OCI-LY3 (cell line): ENCODE results near the gene CBR3.
"Not testable (repeated sequence)": the region's sequence is repeated elsewhere in the genome, so short reads cannot be mapped to it uniquely, and the experiment has no call there.

ENCODE experiments used
- H2AFZ ChIP-seq: fragments of 200-600, 300-600 bp; shearing (Covaris generic); 2 replicates; pipeline ENCODE4 v1.6.0; 2014; ENCODE audit warnings: antibody characterized with exemption, low read depth, low read length
- H3K27ac ChIP-seq: fragments of 200-600, 300-600 bp; sonication (generic); 2 replicates; pipeline ENCODE4 v1.5.1; 2014; ENCODE audit warnings: mild to moderate bottlenecking, low read length, moderate library complexity, mixed read lengths
- H3K27me3 ChIP-seq: fragments of 200-600, 300-600 bp; sonication (generic); 2 replicates; pipeline ENCODE4 v1.6.1; 2014; ENCODE audit warnings: low read depth, low read length, mixed read lengths
- H3K36me3 ChIP-seq: fragments of 200-600, 300-600 bp; sonication (generic); replicated peaks from 2 replicates; pipeline ENCODE3; 2014; ENCODE audit warnings: low read depth, low read length, mixed read lengths
- H3K4me1 ChIP-seq: fragments of 300-600, 200-600 bp; sonication (generic); 2 replicates; pipeline ENCODE4 v1.6.1; 2014; ENCODE audit warnings: low read length, mixed read lengths
- H3K4me2 ChIP-seq: fragments of 200-600, 300-600 bp; sonication (generic); 2 replicates; pipeline ENCODE4 v1.6.1; 2014; ENCODE audit warnings: low read length, mixed read lengths
- H3K4me3 ChIP-seq: fragments of 300-600, 200-600 bp; sonication (generic); 2 replicates; pipeline ENCODE4 v1.5.1; 2014; ENCODE audit warnings: antibody characterized with exemption, mild to moderate bottlenecking, low read length, moderate library complexity
- H3K79me2 ChIP-seq: fragments of 300-600, 200-600 bp; shearing (Covaris generic); 2 replicates; pipeline ENCODE4 v1.6.1; 2014; ENCODE audit warnings: mild to moderate bottlenecking, low read length, mixed read lengths
- H3K9ac ChIP-seq: fragments of 300-600, 200-600 bp; shearing (Covaris generic); 2 replicates; pipeline ENCODE4 v1.6.0; 2014; ENCODE audit warnings: mild to moderate bottlenecking, low read length, moderate library complexity
- H3K9me3 ChIP-seq: fragments of 200-600, 300-600 bp; shearing (Covaris generic); 2 replicates; pipeline ENCODE4 v1.6.1; 2014; ENCODE audit warnings: low read length, mixed read lengths; ENCODE audit not compliant: insufficient read depth
- H4K20me1 ChIP-seq: fragments of 200-600, 300-600 bp; sonication (generic); 2 replicates; pipeline ENCODE4 v1.6.1; 2016; ENCODE audit warnings: low read length, mixed read lengths; ENCODE audit not compliant: insufficient read depth
- CTCF ChIP-seq: fragments of 200-600, 300-600 bp; sonication (generic); IDR thresholded peaks from 2 replicates; pipeline ENCODE4 v1.5.1; 2014; ENCODE audit warnings: antibody characterized with exemption, low read length, low read depth
- EZH2phosphoT487 ChIP-seq: fragments of 200-600 bp; shearing (Covaris generic); IDR thresholded peaks from 2 replicates; pipeline ENCODE4 v1.6.1; 2018; ENCODE audit warnings: antibody characterized with exemption, mixed run types, low read depth

The CBR3 gene

GRCh38 chr21:36132696-36133095, 2.2 kb upstream of the CBR3 start:
- no peak overlapping the region for H3K4me2 ChIP-seq
- H3K27me3 ChIP-seq, result no peaks in the 10 kb centered on the region
- H3K4me3 ChIP-seq, result no peak overlapping the region
- H3K9me3 ChIP-seq, result no peaks in the 10 kb centered on the region
- H3K36me3 ChIP-seq, result no peaks in the 10 kb centered on the region
- H3K9ac ChIP-seq, result no peak overlapping the region
- H2AFZ ChIP-seq, result no peak overlapping the region
- H4K20me1 ChIP-seq, result no peaks in the 10 kb centered on the region
- no peak for TF ChIP-seq EZH2phosphoT487
- no peak for TF ChIP-seq CTCF
- H3K79me2 ChIP-seq, result no peaks in the 10 kb centered on the region
- no peak overlapping the region for H3K27ac ChIP-seq
- peaks cover 21% of the 10 kb centered on the region for H3K4me1 ChIP-seq

- H4K20me1 ChIP-seq, result no peaks in the 10 kb centered on the region
- peak overlapping the region; percentile 99 for H3K4me2 ChIP-seq
- no peaks in the 10 kb centered on the region for H3K9me3 ChIP-seq
- peak overlapping the region; percentile 96 for H2AFZ ChIP-seq
- peak overlapping the region; percentile 29; the same call in 1 of the 2 replicates for H3K27ac ChIP-seq
- no peaks in the 10 kb centered on the region for H3K36me3 ChIP-seq
- peak overlapping the region; percentile 67 for H3K9ac ChIP-seq
- no peak for TF ChIP-seq CTCF
- no peak for TF ChIP-seq EZH2phosphoT487
- H3K4me1 ChIP-seq, result peaks cover 21% of the 10 kb centered on the region
- no peaks in the 10 kb centered on the region for H3K27me3 ChIP-seq
- H3K4me3 ChIP-seq, result peak overlapping the region; percentile 96
- H3K79me2 ChIP-seq, result no peaks in the 10 kb centered on the region
Measured at GRCh38 chr21:36135391-36136102, 668 bp downstream of the CBR3 start.

GRCh38 chr21:36139791-36140190, 4.9 kb downstream of the CBR3 start:
- peaks cover 17% of the 10 kb centered on the region for H3K4me1 ChIP-seq
- H4K20me1 ChIP-seq, H3K9me3 ChIP-seq, H3K27ac ChIP-seq, H3K36me3 ChIP-seq, H3K9ac ChIP-seq, H2AFZ ChIP-seq, H3K4me2 ChIP-seq, H3K27me3 ChIP-seq, H3K79me2 ChIP-seq, H3K4me3 ChIP-seq: not testable (repeated sequence)

GRCh38 chr21:36141513-36141925, 6.6 kb downstream of the CBR3 start:
- Histone ChIP-seq H3K9ac (no peak overlapping the region), H3K79me2 (no peaks in the 10 kb centered on the region), H3K4me2 (peak overlapping the region; percentile 71), H4K20me1 (no peaks in the 10 kb centered on the region), H3K4me1 (peaks cover 12% of the 10 kb centered on the region), H3K27ac (no peak overlapping the region), H3K9me3 (no peaks in the 10 kb centered on the region), H3K4me3 (peak overlapping the region; percentile 27; the same call in 1 of the 2 replicates), H3K36me3 (no peaks in the 10 kb centered on the region), H3K27me3 (no peaks in the 10 kb centered on the region), H2AFZ (no peak overlapping the region)
- TF ChIP-seq CTCF, result peak; percentile 86
- no peak for TF ChIP-seq EZH2phosphoT487

GRCh38 chr21:36144233-36144632, 9.4 kb downstream of the CBR3 start:
- H3K9ac ChIP-seq, H4K20me1 ChIP-seq, H3K27me3 ChIP-seq, H3K27ac ChIP-seq, H3K4me1 ChIP-seq, H3K36me3 ChIP-seq, H3K4me3 ChIP-seq, H3K9me3 ChIP-seq, H2AFZ ChIP-seq, H3K4me2 ChIP-seq, H3K79me2 ChIP-seq: not testable (repeated sequence)
